Activated CD4-positive, CD25-positive, alpha-beta regulatory T cell (primary cell): Measurements from ENCODE around the gene UROC1.

Experiments used
- DNase-seq, 4 experiments: peaks; one replicate each; lab custom pipeline; 2025; lab: John Stamatoyannopoulos, UW

UROC1 gene

GRCh38 chr3:126459763-126460127 lies 57.8 kb downstream of the UROC1 start:
- no peak for DNase-seq

GRCh38 chr3:126459111-126459762 lies 58.3 kb downstream of the UROC1 start:
- no peak for DNase-seq

- DNase-seq, result no peak
Observed at GRCh38 chr3:126456766-126457388, 60.7 kb downstream of the UROC1 start.

- DNase-seq, result no peak
Observed at GRCh38 chr3:126456211-126456610, 61.4 kb downstream of the UROC1 start.

GRCh38 chr3:126454437-126455198 lies 63.0 kb downstream of the UROC1 start:
- DNase-seq, result no peak

GRCh38 chr3:126454025-126454424 lies 63.5 kb downstream of the UROC1 start:
- no peak for DNase-seq

- no peak for DNase-seq
Observed at GRCh38 chr3:126452213-126452612, 65.4 kb downstream of the UROC1 start.

GRCh38 chr3:126451511-126451910 lies 66.1 kb downstream of the UROC1 start:
- DNase-seq, result no peak

GRCh38 chr3:126450744-126451143 lies 66.8 kb downstream of the UROC1 start:
- DNase-seq, result no peak

- no peak for DNase-seq
Observed at GRCh38 chr3:126450219-126450618, 67.4 kb downstream of the UROC1 start.

GRCh38 chr3:126449621-126450051 lies 67.9 kb downstream of the UROC1 start:
- no peak for DNase-seq

GRCh38 chr3:126448893-126449180 lies 68.7 kb downstream of the UROC1 start:
- no peak for DNase-seq

- DNase-seq, result no peak
Observed at GRCh38 chr3:126448136-126448892, 69.3 kb downstream of the UROC1 start.

- no peak for DNase-seq
Observed at GRCh38 chr3:126447456-126448106, 70.0 kb downstream of the UROC1 start.

- DNase-seq, result no peak
Observed at GRCh38 chr3:126446791-126447190, 70.8 kb downstream of the UROC1 start.

- DNase-seq, result no peak
Observed at GRCh38 chr3:126446301-126446700, 71.3 kb downstream of the UROC1 start.

GRCh38 chr3:126445506-126445905 lies 72.1 kb downstream of the UROC1 start:
- no peak for DNase-seq

- DNase-seq, result no peak
Observed at GRCh38 chr3:126442856-126443242, 74.7 kb downstream of the UROC1 start.

- DNase-seq, result no peak
Observed at GRCh38 chr3:126442094-126442855, 75.3 kb downstream of the UROC1 start.

GRCh38 chr3:126441256-126441880 lies 76.2 kb downstream of the UROC1 start:
- no peak for DNase-seq

- DNase-seq, result no peak
Observed at GRCh38 chr3:126440709-126440995, 76.9 kb downstream of the UROC1 start.
